SH-SY5Y (cell line): Measurements from ENCODE around the gene SPATA31E1.

ENCODE experiments used
- GATA2 ChIP-seq: IDR thresholded peaks from 2 replicates; pipeline ENCODE4 v1.6.1; 2011; ENCODE audit warnings: mild to moderate bottlenecking, low read depth, low read length
- GATA3 ChIP-seq: IDR thresholded peaks from 2 replicates; pipeline ENCODE4 v1.6.1; 2011; ENCODE audit warnings: low read depth, mild to moderate bottlenecking, low read length, moderate library complexity

DNA sequence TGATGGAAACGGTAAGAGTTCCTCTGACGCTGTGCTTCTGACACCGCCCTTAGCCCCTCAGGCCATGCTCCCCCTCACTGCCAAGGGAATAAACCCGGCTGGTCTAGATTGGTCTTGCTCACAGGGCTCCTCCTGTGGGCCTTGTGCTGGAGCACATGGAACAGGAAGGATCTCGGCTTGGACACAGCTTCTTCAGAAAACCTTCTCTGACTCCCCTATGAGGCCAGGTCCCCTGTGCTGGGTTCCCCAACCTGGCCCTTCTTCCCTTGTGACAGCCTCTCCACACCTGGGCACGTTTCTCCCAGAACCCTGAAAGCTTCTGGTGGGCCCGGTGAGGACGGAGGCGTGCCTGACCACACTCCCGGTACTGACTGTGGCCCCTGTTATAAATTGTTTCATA lies 8.2 kb downstream of the SPATA31E1 start:
- TF ChIP-seq GATA2 (no peak), GATA3 (no peak)
